Hematopoietic multipotent progenitor cell (in vitro differentiated cells): ENCODE data around the gene HMCN1. TPM values are rescaled to one million over a fixed set of nuclear protein-coding genes. Genes with fewer than 3 reads are reported as not detected.

Source experiments
- DNase-seq, 3 donors: peaks; one replicate each; pipeline ENCODE4 v3.0.0-alpha.2; 2011 to 2015; ENCODE audit warnings: low read depth in 2 of 3, low spot score in 2 of 3
- total RNA-seq: library from RNA; depleted of rRNA; stranded (reverse); fragments of >200 nt; gene quantifications from one replicate; pipeline ENCODE4 v1.2.3, GENCODE V29; 2012

Gene HMCN1
- total RNA-seq, 1 donor: under 0.01 TPM

- no peak for DNase-seq
Measured at GRCh38 chr1:186002406-186002805, 268.2 kb downstream of the HMCN1 start.

GRCh38 chr1:186009039-186009737 lies 275.0 kb downstream of the HMCN1 start:
- peak in 1 of 3 donors; percentile 17 for DNase-seq

GRCh38 chr1:186014370-186015037 lies 280.3 kb downstream of the HMCN1 start:
- DNase-seq: no peak

- no peak for DNase-seq
Measured at GRCh38 chr1:186016856-186017255, 282.7 kb downstream of the HMCN1 start.

GRCh38 chr1:186022184-186022583 lies 288.0 kb downstream of the HMCN1 start:
- DNase-seq: no peak

- no peak for DNase-seq
Measured at GRCh38 chr1:186026946-186027345, 292.8 kb downstream of the HMCN1 start.

GRCh38 chr1:186027621-186028020 lies 293.4 kb downstream of the HMCN1 start:
- no peak for DNase-seq

GRCh38 chr1:186030453-186030852 lies 296.3 kb downstream of the HMCN1 start:
- DNase-seq: no peak

GRCh38 chr1:186033847-186034271 lies 299.7 kb downstream of the HMCN1 start:
- no peak for DNase-seq

GRCh38 chr1:186042230-186042629 lies 308.0 kb downstream of the HMCN1 start:
- no peak for DNase-seq

GRCh38 chr1:186043296-186043695 lies 309.1 kb downstream of the HMCN1 start:
- no peak for DNase-seq

GRCh38 chr1:186044079-186044685 lies 310.0 kb downstream of the HMCN1 start:
- DNase-seq: no peak

GRCh38 chr1:186046437-186047211 lies 312.4 kb downstream of the HMCN1 start:
- no peak for DNase-seq

GRCh38 chr1:186050360-186050759 lies 316.2 kb downstream of the HMCN1 start:
- DNase-seq: no peak

- DNase-seq: no peak
Measured at GRCh38 chr1:186054003-186054402, 319.8 kb downstream of the HMCN1 start.

- DNase-seq: no peak
Measured at GRCh38 chr1:186054932-186055331, 320.7 kb downstream of the HMCN1 start.

- no peak for DNase-seq
Measured at GRCh38 chr1:186055846-186056245, 321.7 kb downstream of the HMCN1 start.

- DNase-seq: no peak
Measured at GRCh38 chr1:186057086-186057485, 322.9 kb downstream of the HMCN1 start.

- DNase-seq: no peak
Measured at GRCh38 chr1:186059311-186059710, 325.1 kb downstream of the HMCN1 start.

- no peak for DNase-seq
Measured at GRCh38 chr1:186059752-186060151, 325.6 kb downstream of the HMCN1 start.

- no peak for DNase-seq
Measured at GRCh38 chr1:186060226-186060625, 326.0 kb downstream of the HMCN1 start.
